MM.1S (cell line): Measurements from ENCODE around the gene NFATC3.

Source experiments
- CTCF ChIP-seq: fragments of 300-600 bp; sonication (generic); IDR thresholded peaks from 2 replicates; pipeline ENCODE4 v1.5.1; 2016; ENCODE audit warnings: antibody characterized with exemption, low read length, mixed read lengths
- EZH2 ChIP-seq: fragments of 300-600 bp; sonication (generic); optimal IDR thresholded peaks from 2 replicates; pipeline ENCODE3; 2017; ENCODE audit warnings: low read depth, mild to moderate bottlenecking, antibody characterized with exemption, low read length, mixed read lengths
- EZH2phosphoT487 ChIP-seq: fragments of 300-600 bp; sonication (generic); IDR thresholded peaks from 2 replicates; pipeline ENCODE4 v1.6.1; 2018; ENCODE audit warnings: antibody characterized with exemption, low read length

DNA sequence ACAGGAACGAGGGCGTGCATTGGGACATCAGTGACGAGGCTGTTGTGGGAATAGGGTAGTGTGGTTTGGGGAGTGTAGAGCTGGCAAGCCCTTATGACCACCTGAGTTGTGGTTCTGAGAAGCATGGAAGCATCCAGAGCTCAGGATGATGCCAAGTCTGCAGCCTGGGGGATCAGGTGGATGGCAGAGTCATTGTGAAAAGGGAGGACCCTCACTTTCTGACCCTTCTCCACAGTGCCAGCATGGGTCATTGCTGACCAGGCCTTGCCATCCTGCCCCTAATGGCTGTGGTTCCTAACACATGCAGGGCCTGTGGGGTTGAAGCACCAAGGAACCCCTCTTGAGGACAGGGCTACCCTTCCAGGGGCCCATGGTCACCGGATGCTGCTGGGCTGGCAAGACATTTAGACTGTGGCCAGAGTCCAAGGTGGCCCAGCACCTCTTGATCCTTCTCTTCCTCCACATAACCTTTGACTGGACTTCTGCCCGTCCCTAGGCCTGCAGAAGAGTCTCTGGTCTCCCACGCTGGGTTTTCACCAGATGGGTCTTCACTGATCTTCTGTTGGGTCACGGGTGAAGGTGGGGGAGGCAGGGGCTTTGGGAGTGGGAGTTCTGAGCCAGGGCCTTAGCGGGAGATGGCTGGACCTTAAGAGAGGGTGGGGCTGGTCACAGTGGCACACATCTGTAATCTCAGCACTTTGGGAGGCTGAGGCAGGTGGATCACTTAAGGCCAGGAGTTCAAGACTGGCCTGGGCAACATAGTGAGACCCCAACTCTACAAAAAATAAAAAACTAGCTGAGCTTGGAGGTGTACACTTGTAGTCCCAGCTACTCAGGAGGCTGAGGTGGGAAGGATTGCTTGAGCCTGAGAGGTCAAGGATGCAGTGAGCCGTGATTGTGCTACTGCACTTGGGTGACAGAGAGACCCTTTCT is 158.0 kb downstream of the NFATC3 start:
- TF ChIP-seq EZH2phosphoT487 (no peak), EZH2 (no peak), CTCF (no peak)
